Type B pancreatic cell (in vitro differentiated cells): ENCODE data around the gene RLF. TPM values are rescaled to one million over a fixed set of nuclear protein-coding genes. Genes with fewer than 3 reads are reported as not detected.

Experiments used
- DNase-seq: peaks from one replicate; pipeline ENCODE4 v3.0.0; 2021; ENCODE audit warnings: mixed read lengths; ENCODE audit not compliant: unreplicated experiment; ENCODE audit errors: extremely low spot score
- H3K27ac Mint-ChIP-seq: 2 replicates; pipeline ENCODE4 v1.8.0; 2021; ENCODE audit warnings: mild to moderate bottlenecking, mixed read lengths
- H3K27me3 Mint-ChIP-seq: 2 replicates; pipeline ENCODE4 v1.8.0; 2021; ENCODE audit warnings: mixed read lengths
- H3K36me3 Mint-ChIP-seq: 2 replicates; pipeline ENCODE4 v1.8.0; 2021; ENCODE audit warnings: mixed read lengths
- H3K4me1 Mint-ChIP-seq: one replicate; pipeline ENCODE4 v1.8.0; 2021; ENCODE audit warnings: mixed read lengths; ENCODE audit not compliant: unreplicated experiment
- H3K4me3 Mint-ChIP-seq: 2 replicates; pipeline ENCODE4 v1.8.0; 2021; ENCODE audit warnings: mild to moderate bottlenecking, mixed read lengths
- H3K9me3 Mint-ChIP-seq: 2 replicates; pipeline ENCODE4 v1.8.0; 2021; ENCODE audit warnings: mixed read lengths
- total RNA-seq: library from RNA; stranded (reverse); gene quantifications from 2 replicates; pipeline ENCODE4 v1.2.1, GENCODE V29; 2021; ENCODE audit warnings: low replicate concordance
- TF ChIP-seq, protein P1 (sequence below): fragments of 200-600 bp; sonication (generic); conservative IDR thresholded peaks from 2 replicates; pipeline ENCODE4 v1.5.0; 2021; ENCODE audit warnings: antibody characterized with exemption, mild to moderate bottlenecking

The RLF gene
- total RNA-seq, 1 donor from 2014 or later: 21.4 TPM

DNA sequence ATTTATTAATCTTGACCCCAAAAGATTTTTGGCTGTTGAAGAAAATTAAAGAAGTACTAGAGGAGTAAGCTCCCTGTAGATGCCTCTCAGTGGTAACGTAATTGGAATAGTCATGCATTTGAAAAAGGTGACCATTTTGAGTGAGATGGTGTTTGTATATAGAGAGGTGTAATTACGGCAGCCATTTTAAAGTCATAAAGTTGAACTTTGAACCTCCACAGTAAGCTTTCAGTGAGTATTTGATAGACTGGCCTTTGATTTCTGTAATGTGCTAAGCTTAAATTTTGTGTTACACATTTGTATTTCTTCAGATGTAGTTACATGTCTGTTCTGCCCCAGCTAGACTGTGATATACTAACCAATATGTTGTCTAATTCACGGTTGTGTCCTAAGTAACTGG, 65.0 kb downstream of the RLF start:
- no peak overlapping the region for H3K4me3 Mint-ChIP-seq
- peaks cover 14% of the 10 kb centered on the region for H3K36me3 Mint-ChIP-seq
- no peaks in the 10 kb centered on the region for H3K9me3 Mint-ChIP-seq
- TF ChIP-seq, protein P1, sequence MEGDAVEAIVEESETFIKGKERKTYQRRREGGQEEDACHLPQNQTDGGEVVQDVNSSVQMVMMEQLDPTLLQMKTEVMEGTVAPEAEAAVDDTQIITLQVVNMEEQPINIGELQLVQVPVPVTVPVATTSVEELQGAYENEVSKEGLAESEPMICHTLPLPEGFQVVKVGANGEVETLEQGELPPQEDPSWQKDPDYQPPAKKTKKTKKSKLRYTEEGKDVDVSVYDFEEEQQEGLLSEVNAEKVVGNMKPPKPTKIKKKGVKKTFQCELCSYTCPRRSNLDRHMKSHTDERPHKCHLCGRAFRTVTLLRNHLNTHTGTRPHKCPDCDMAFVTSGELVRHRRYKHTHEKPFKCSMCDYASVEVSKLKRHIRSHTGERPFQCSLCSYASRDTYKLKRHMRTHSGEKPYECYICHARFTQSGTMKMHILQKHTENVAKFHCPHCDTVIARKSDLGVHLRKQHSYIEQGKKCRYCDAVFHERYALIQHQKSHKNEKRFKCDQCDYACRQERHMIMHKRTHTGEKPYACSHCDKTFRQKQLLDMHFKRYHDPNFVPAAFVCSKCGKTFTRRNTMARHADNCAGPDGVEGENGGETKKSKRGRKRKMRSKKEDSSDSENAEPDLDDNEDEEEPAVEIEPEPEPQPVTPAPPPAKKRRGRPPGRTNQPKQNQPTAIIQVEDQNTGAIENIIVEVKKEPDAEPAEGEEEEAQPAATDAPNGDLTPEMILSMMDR: no peak
- no peak overlapping the region for H3K27ac Mint-ChIP-seq
- H3K4me1 Mint-ChIP-seq: no peaks in the 10 kb centered on the region
- no peak for DNase-seq
- H3K27me3 Mint-ChIP-seq: no peaks in the 10 kb centered on the region

DNA sequence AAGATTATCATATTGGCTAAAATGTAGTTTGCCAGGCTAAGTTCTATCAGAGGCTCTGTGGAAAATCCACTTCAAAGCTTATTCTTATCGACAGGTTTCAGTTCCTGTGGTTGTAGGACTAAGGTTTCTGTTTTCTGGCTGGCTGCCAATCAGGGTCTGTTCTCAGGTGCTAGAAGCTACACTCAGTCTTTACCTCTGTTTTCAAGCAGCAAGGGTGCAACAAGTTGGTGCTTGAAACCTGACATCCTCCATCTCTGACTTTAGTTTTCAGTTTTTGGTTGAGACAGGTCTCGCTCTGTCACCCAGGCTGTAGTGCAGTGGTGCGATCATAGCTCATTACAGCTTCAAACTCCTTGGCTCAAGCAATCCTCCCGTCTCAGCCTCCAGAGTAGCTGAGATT, 71.3 kb downstream of the RLF start:
- Mint-ChIP-seq H3K4me1 (no peaks in the 10 kb centered on the region), H3K9me3 (no peaks in the 10 kb centered on the region), H3K4me3 (no peak overlapping the region), H3K27me3 (no peaks in the 10 kb centered on the region), H3K36me3 (peaks cover 24% of the 10 kb centered on the region), H3K27ac (no peak overlapping the region)
- TF ChIP-seq, protein P1: no peak
- no peak for DNase-seq

DNA sequence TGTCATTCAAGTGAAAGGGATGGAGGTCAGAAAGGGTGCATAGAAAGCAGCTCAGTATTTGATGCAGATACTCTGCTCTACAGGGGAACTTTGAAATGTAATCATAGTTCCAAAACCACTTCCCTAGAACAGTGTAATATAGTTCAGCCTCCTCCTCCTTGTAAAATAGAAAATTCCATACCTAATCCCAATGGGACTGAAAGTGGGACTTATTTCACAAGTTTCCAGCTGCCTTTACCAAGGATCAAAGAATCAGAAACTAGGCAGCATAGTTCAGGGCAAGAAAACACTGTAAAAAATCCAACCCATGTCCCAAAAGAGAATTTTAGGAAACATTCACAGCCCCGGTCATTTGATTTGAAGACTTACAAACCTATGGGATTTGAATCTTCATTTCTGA, 78.4 kb downstream of the RLF start:
- no peak for DNase-seq
- TF ChIP-seq, protein P1: no peak
- H3K27ac Mint-ChIP-seq: no peak overlapping the region
- no peaks in the 10 kb centered on the region for H3K27me3 Mint-ChIP-seq
- H3K4me3 Mint-ChIP-seq: no peak overlapping the region
- H3K4me1 Mint-ChIP-seq: peaks cover under 1% of the 10 kb centered on the region
- no peaks in the 10 kb centered on the region for H3K9me3 Mint-ChIP-seq
- peaks cover 29% of the 10 kb centered on the region for H3K36me3 Mint-ChIP-seq

DNA sequence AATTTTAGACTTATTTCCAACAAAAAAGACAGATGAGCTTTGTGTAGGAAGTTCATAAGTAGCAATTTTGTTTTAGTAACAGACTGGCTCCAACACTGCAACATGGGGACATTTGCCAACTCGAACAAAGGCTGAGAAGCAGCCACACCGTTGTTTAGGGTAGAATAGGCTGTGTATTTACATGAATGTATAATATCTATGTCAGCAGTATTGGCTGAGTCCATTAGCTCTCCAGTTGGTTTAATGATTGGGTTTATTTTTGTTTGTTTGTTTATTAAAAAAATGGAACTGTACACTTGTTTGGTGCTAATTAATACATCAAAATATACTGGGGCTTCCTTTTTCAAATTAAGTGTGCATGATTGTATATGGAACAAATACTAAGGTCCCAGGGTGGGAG, 79.2 kb downstream of the RLF start:
- TF ChIP-seq, protein P1: no peak
- Mint-ChIP-seq H3K36me3 (peaks cover 29% of the 10 kb centered on the region), H3K9me3 (no peaks in the 10 kb centered on the region), H3K4me1 (peaks cover 4% of the 10 kb centered on the region), H3K4me3 (no peak overlapping the region), H3K27ac (no peak overlapping the region), H3K27me3 (no peaks in the 10 kb centered on the region)
- DNase-seq: no peak

DNA sequence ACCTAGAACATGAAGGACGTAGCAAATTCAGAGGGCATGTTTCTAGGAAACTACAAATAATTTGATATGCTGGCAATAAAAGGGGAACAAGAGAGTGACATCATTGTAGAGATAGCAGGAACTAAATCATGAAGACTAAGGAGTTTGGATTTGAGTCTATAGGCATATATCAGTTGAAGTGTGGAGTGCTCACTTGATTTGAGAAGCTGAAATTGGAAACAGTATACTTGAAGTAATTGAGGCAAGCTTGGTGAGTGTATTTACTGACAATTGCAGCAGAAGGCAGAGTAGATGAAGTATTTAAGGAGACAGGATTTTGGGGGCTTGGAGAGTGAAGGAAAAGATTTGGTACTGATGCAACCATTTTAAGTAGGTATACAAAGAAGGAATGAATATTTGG, 80.2 kb downstream of the RLF start:
- no peak for DNase-seq
- peaks cover 4% of the 10 kb centered on the region for H3K4me1 Mint-ChIP-seq
- H3K4me3 Mint-ChIP-seq: no peak overlapping the region

More for the DNA sequence above, 80.2 kb downstream of the RLF start:
- Mint-ChIP-seq H3K36me3 (peaks cover 24% of the 10 kb centered on the region), H3K27ac (no peak overlapping the region), H3K9me3 (no peaks in the 10 kb centered on the region), H3K27me3 (no peaks in the 10 kb centered on the region)
- TF ChIP-seq, protein P1: no peak
